Ureter (tissue), 1 donor: ENCODE results near the gene NUDT8. TPM values are rescaled to one million over a fixed set of nuclear protein-coding genes. Genes with fewer than 3 reads are reported as not detected.
"Not testable (repeated sequence)": the region's sequence is repeated elsewhere in the genome, so short reads cannot be mapped to it uniquely, and the experiment has no call there.

Experiments
- DNase-seq: peaks from one replicate; pipeline ENCODE4 v3.0.0-alpha.2; 2020; ENCODE audit warnings: low spot score
- total RNA-seq: library from RNA; stranded (reverse); gene quantifications from one replicate; pipeline ENCODE4 v1.2.4, GENCODE V29; 2023
- donor health status: DM: yes; HTN: yes; CAD: no.

The NUDT8 gene
- total RNA-seq, 1 donor from 2014 or later: 6.9 TPM

GRCh38 chr11:67628710-67629385 is 889 bp downstream of the NUDT8 start:
- DNase-seq: peak; percentile 50

DNA sequence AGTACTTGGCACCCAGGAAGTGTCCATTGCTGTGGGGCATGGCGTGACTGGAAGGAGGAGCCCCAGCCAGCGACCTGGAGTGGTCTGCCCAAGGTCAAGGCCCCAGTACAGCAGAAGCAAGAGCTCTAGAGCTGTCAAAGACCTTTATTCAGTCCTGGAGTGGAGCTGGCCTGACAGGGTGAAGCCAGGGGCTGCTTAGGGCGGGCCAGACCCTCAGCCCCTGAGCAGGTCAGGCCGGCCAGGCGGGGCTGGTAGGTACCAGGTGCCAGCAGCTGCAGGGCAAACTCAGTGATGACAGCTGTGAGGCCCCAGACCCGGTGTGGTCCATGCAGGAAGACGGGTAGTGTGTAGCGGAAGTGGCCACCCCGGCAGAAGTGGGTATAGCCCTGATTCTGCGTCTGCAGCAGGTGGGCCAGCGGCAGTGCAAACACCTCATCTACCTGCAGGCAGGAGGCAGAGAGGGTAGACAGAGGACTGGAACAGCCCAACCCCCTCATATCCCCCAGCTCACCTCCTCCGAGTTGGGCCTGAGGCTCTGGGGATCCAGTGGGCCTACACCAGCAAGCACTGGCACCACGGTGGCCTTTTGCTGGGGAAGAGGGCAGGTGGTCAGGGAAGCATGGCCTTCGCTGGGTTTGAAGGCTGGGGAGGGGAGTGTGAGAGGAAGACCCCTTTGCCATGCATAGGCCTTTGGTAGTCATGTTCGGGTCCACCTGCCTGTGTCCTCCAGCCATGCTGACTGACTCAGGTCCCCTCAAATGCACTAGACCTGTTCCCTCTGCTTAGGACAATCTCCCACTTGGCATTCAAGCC is 1.7 kb downstream of the NUDT8 start:
- DNase-seq: peak; percentile 45

GRCh38 chr11:67627441-67627811 is 2.3 kb downstream of the NUDT8 start:
- DNase-seq: peak; percentile 39

- DNase-seq: no peak
Observed at GRCh38 chr11:67626970-67627369, 2.8 kb downstream of the NUDT8 start.

GRCh38 chr11:67626131-67626833 is 3.5 kb downstream of the NUDT8 start:
- not testable (repeated sequence) for DNase-seq

- not testable (repeated sequence) for DNase-seq
Observed at GRCh38 chr11:67623795-67624194, 5.9 kb downstream of the NUDT8 start.

DNA sequence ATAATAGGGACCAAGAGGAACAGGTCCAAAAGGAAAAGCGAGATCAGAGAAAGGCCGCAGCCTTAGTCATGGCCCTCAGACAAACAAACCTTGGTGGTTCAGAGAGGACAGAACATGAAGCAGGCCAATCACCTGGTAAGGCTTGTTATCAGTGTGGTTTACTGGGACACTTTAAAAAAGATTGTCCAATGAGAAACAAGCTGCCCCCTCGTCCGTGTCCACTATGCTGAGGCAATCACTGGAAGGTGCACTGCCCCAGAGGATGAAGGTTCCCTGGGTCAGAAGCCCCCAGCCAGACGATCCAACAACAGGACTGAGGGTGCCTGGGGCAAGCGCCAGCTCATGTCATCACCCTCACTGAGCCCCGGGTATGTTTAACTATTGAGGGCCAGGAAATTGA is 6.8 kb downstream of the NUDT8 start:
- DNase-seq: not testable (repeated sequence)

DNA sequence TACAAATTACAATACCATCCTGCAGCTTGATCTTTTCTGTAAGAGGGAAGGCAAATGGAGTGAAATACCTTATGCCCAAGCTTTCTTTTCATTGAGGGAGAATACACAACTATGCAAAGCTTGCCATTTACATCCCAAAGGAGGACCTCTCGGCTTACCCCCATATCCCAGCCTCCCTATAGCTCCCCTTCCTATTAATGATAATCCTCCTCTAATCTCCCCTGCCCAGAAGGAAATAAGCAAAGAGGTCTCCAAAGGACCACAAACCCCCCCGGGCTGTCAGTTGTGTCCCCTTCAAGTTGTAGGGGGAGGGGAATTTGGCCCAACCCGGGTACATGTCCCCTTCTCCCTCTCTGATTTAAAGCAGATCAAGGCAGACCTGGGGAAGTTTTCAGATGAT is 7.8 kb downstream of the NUDT8 start:
- not testable (repeated sequence) for DNase-seq

DNA sequence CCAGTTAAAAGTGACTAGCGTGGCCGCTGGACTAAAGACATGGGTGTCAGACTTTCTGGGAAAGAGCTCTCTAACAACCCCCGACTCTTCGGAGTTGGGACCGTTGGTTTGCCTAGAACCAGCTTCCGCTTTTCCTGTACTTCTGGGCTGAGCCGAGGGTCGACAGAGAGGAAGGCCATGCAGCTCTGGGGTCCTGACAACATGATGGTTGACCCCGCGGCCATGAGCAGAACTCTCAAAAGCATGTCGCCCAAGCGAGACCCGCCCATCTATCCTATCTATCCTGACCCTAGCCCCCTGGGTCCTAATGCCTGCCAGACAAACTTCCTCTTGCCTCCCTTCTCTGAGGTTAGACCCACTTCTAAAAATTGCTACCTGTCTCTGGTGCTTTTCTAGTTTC is 9.1 kb downstream of the NUDT8 start:
- not testable (repeated sequence) for DNase-seq

DNA sequence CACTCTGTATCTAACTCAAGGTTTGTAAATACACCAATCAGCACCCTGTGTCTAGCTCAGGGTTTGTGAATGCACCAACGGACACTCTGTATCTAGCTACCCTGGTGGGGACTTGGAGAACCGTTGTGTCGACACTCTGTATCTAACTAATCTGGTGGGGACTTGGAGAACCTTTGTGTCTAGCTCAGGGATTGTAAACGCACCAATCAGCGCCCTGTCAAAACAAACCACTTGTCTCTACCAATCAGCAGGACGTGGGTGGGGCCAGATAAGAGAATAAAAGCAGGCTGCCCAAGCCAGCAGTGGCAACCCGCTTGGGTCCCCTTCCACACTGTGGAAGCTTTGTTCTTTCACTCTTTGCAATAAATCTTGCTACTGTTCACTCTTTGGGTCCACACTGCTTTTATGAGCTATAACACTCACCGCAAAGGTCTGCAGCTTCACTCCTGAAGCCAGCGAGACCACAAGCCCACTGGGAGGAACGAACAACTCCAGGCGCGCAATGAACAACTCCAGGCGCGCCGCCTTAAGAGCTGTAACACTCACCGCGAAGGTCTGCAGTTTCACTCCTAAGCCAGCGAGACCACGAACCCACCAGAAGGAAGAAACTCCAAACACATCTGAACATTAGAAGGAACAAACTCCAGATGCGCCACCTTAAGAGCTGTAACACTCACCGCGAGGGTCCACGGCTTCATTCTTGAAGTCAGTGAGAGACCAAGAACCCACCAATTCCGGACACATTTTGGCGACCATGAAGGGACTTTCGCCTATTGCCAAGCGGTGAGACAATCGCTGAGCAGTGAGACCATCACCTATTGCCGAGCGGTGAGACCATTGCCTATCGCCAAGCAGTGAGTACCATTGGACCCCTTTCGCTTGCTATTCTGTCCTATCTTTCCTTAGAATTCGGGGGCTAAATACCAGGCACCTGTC is 9.8 kb downstream of the NUDT8 start:
- not testable (repeated sequence) for DNase-seq

- not testable (repeated sequence) for DNase-seq
Observed at GRCh38 chr11:67618901-67619659, 10.7 kb downstream of the NUDT8 start.

- DNase-seq: no peak
Observed at GRCh38 chr11:67617243-67617953, 12.3 kb downstream of the NUDT8 start.

DNA sequence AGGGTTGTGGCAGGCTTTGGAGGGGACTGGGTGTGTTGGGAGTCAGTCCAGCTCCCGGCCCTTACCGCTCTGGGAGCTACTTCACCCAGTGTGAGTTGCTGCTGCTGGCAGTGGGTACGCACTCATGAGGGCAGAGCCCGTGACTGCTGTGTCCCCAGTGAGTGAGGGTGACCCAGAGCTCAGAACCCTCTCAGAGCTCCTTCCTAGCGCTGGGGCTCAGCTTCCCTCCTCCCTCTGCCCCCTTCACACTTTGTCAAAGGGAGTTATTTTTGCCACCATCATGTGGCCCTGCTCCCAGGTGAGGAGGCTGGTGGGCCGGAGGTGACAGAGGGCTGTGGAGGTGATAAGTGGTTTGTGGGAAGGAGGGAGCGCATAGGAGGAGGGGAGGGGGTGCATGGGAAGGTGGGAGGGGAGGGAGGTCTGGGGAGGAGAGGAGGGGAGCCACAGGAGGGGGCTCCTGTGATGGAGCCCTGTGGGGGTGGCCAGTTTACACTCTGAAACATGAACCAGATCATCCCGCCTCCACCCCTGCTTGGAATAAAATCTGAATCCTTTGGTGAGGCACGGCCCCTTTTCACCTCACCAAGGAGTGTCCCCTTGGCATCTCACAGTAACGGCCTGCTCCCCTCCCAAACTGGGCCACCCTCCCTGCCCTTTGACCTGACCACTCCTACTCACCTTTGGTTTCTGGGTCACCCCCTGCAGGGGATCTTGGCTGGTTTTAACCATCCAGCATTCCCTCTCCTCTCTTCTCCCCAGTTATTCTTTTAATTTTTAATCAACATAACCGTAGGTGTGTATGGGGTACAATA is 13.1 kb downstream of the NUDT8 start:
- no peak for DNase-seq

GRCh38 chr11:67615728-67616430 is 13.9 kb downstream of the NUDT8 start:
- DNase-seq: no peak

DNA sequence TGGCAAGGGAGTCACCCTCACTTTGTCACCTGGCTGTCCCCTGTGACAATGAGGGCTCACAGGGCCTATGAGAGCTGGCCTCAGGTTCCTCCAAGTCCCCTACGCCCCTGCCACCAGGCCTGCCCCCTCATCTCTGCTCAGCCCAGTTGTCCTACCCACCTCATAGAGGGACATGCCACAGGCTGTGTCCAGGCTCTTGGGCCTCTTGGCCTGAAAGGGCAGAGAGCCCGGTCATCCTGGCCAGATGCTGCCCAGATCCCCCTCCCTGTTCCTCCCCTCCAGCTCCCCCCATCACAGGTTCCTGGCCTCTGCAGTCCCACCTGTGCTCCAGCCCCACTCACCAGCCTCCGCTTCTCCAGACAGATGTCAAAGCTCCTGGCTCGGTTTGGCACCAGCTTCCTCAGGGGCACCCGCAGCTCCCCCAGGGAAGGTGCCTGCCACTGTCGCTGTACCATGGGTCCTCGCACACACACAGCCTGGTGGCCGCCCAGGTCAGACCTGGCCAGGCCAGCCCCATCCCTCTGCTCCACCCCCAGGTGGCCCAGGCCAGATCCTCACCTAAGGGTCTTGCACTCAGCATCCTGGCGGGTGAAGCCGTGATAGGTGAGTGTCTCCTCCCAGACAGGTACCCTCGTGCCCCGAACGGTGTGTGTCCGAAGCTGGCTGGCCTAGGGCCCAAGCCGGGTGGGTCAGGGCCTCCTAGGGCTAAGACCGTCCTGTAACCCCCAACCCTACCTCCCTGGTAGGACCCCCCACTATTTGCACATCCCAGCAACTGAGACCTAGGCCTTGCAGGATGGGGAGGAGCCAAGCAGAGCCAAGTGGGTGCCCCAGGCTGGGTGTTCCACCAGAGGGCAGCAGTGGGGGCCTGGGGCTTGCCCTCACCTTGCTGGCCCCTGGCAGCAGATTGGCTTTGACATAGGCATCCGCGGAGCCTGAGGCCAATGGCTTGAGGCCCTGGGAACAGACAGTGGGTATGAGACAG is 14.7 kb downstream of the NUDT8 start:
- DNase-seq: no peak

- DNase-seq: peak; percentile 81
Observed at GRCh38 chr11:67613960-67614715, 15.6 kb downstream of the NUDT8 start.
